GM23338 (cell line): Measurements from ENCODE around the gene ZNF106. TPM values are rescaled to one million over a fixed set of nuclear protein-coding genes. Genes with fewer than 3 reads are reported as not detected.

Experiments
- ATAC-seq: fragments of 200-7000 bp; cut with Tn5 transposase; 3 replicates; pipeline ENCODE4 v1.9.1; 2020
- DNase-seq: peaks from one replicate; pipeline ENCODE4 v3.0.0-alpha.2; 2015; ENCODE audit warnings: low spot score
- H2AFZ ChIP-seq: fragments of 200-600 bp; sonication (generic); 2 replicates; pipeline ENCODE4 v1.8.0; 2016; ENCODE audit warnings: antibody characterized with exemption, mild to moderate bottlenecking, moderate library complexity
- H3F3A ChIP-seq: fragments of 200-600 bp; sonication (generic); replicated peaks from 2 replicates; pipeline ENCODE4 v1.8.0; 2017; ENCODE audit warnings: antibody characterized with exemption, mixed run types, low read depth
- H3K27ac ChIP-seq: fragments of 200-600 bp; sonication (generic); 2 replicates; pipeline ENCODE4 v1.6.1; 2016; ENCODE audit warnings: low read depth
- H3K27me3 ChIP-seq: fragments of 200-600 bp; sonication (generic); 2 replicates; pipeline ENCODE4 v1.8.0; 2016; ENCODE audit warnings: mild to moderate bottlenecking, mixed run types, moderate library complexity; ENCODE audit not compliant: insufficient read depth
- H3K36me3 ChIP-seq: fragments of 200-600 bp; sonication (generic); 2 replicates; pipeline ENCODE4 v1.8.0; 2016; ENCODE audit warnings: mild to moderate bottlenecking; ENCODE audit not compliant: insufficient read depth
- H3K4me1 ChIP-seq: fragments of 200-600 bp; sonication (generic); 2 replicates; pipeline ENCODE4 v1.8.0; 2016; ENCODE audit warnings: mild to moderate bottlenecking, moderate library complexity; ENCODE audit not compliant: insufficient read depth
- H3K4me2 ChIP-seq: fragments of 200-600 bp; sonication (generic); 2 replicates; pipeline ENCODE4 v1.7.1; 2017; ENCODE audit warnings: mixed run types
- H3K4me3 ChIP-seq: fragments of 200-600 bp; sonication (generic); 2 replicates; pipeline ENCODE4 v1.6.1; 2016; ENCODE audit warnings: mixed run types
- H3K79me2 ChIP-seq: fragments of 200-600 bp; sonication (generic); replicated peaks from 2 replicates; pipeline ENCODE4 v1.8.0; 2017; ENCODE audit warnings: mild to moderate bottlenecking; ENCODE audit not compliant: insufficient read depth
- H3K9me2 ChIP-seq: fragments of 200-600 bp; sonication (generic); 2 replicates; pipeline ENCODE4 v1.8.0; 2017; ENCODE audit not compliant: insufficient read depth
- H4K20me1 ChIP-seq: fragments of 200-600 bp; sonication (generic); replicated peaks from 2 replicates; pipeline ENCODE4 v1.8.0; 2017; ENCODE audit warnings: mild to moderate bottlenecking; ENCODE audit not compliant: insufficient read depth
- H3K27ac Mint-ChIP-seq: 2 replicates; pipeline ENCODE4 v1.8.0; 2020; ENCODE audit warnings: inconsistent platforms, mild to moderate bottlenecking, moderate library complexity, mixed read lengths
- H3K27me3 Mint-ChIP-seq: 3 replicates; pipeline ENCODE4 v1.8.0; 2022; ENCODE audit warnings: low read depth, mild to moderate bottlenecking, moderate library complexity, mixed read lengths, inconsistent platforms; ENCODE audit not compliant: insufficient read depth, poor library complexity
- H3K36me3 Mint-ChIP-seq: 3 replicates; pipeline ENCODE4 v1.8.0; 2021; ENCODE audit warnings: low read depth, mild to moderate bottlenecking, inconsistent platforms, moderate library complexity, mixed read lengths
- H3K4me1 Mint-ChIP-seq: 3 replicates; pipeline ENCODE4 v1.8.0; 2020; ENCODE audit warnings: mild to moderate bottlenecking, inconsistent platforms, mixed read lengths
- H3K4me3 Mint-ChIP-seq: 3 replicates; pipeline ENCODE4 v1.8.0; 2021; ENCODE audit warnings: moderate library complexity, mild to moderate bottlenecking, inconsistent platforms, mixed read lengths
- H3K9me3 Mint-ChIP-seq: 3 replicates; pipeline ENCODE4 v1.8.0; 2020; ENCODE audit warnings: moderate library complexity, mild to moderate bottlenecking, inconsistent platforms, mixed read lengths
- CTCF ChIP-seq, 2 experiments: fragments of 200-600 bp in 1 of 2; sonication (generic) in 1 of 2; conservative IDR thresholded peaks; 2 replicates each; pipeline versions ENCODE4 v1.5.1 to v1.6.1; 2016 to 2017; ENCODE audit warnings: antibody characterized with exemption in 2 of 2, low read depth in 2 of 2, mild to moderate bottlenecking in 2 of 2, moderate library complexity in 1 of 2
- ETS1 ChIP-seq: IDR thresholded peaks from 2 replicates; pipeline ENCODE4 v1.6.1; 2016; ENCODE audit warnings: antibody characterized with exemption
- EZH2 ChIP-seq: fragments of 200-600 bp; sonication (generic); IDR thresholded peaks from one replicate; pipeline ENCODE4 v1.8.0; 2017; ENCODE audit warnings: antibody characterized with exemption, mild to moderate bottlenecking, low read depth; ENCODE audit not compliant: unreplicated experiment
- EZH2phosphoT487 ChIP-seq: fragments of 200-600 bp; sonication (generic); IDR thresholded peaks from one replicate; pipeline ENCODE4 v1.8.1; 2018; ENCODE audit warnings: antibody characterized with exemption; ENCODE audit not compliant: unreplicated experiment
- JUNB ChIP-seq: IDR thresholded peaks from one replicate; pipeline ENCODE4 v1.6.1; 2016; ENCODE audit warnings: antibody characterized with exemption; ENCODE audit not compliant: unreplicated experiment
- NANOG ChIP-seq: IDR thresholded peaks from 2 replicates; pipeline ENCODE4 v1.6.1; 2016; ENCODE audit warnings: antibody characterized with exemption, borderline replicate concordance
- STAT1 ChIP-seq: IDR thresholded peaks from one replicate; pipeline ENCODE4 v1.6.1; 2016; ENCODE audit warnings: antibody characterized with exemption; ENCODE audit not compliant: unreplicated experiment
- ZNF462 ChIP-seq: fragments of 250-450 bp; sonication (Bioruptor Pico); IDR thresholded peaks from 2 replicates; pipeline ENCODE4 v1.5.0; 2020; ENCODE audit warnings: mild to moderate bottlenecking, moderate library complexity
- polyA plus RNA-seq: library from polyadenylated mRNA; unstranded; fragments of >200 nt; fragmentation: Nextera tagmentation; extraction: Ambion mirVana; gene quantifications from 2 replicates; pipeline ENCODE4 v1.2.1, GENCODE V29; 2016
- total RNA-seq: library from RNA; depleted of rRNA; stranded (reverse); fragments of >200 nt; shearing (Covaris generic); gene quantifications from 2 replicates; pipeline ENCODE4 v1.2.3, GENCODE V29; 2014

ZNF106 gene
- total and polyA plus RNA-seq, 2 experiments from 2014 or later, result 48.0 to 53.7 TPM

- TF ChIP-seq ZNF462 (CRISPR knock-in tag), result no peak
These were observed 34.4 kb downstream of the ZNF106 start (continued) for GRCh38 chr15:42456531-42456930.

- Histone ChIP-seq H3K9me2 (no peaks in the 10 kb centered on the region), H3K36me3 (0 out of 2 replicates have a peak, but pooled peaks cover 3% of the 10 kb centered on the region), H3K4me1 (peaks cover 16% of the 10 kb centered on the region), H3K27me3 (no peaks in the 10 kb centered on the region), H3K4me3 (no peak overlapping the region), H3K4me2 (no peak overlapping the region), H3K27ac (no peak overlapping the region), H4K20me1 (no peaks in the 10 kb centered on the region), H3K79me2 (no peaks in the 10 kb centered on the region; the same call in 1 of the 2 replicates), H3F3A (no peaks in the 10 kb centered on the region), H2AFZ (no peak overlapping the region)
- Mint-ChIP-seq H3K9me3 (no peaks in the 10 kb centered on the region), H3K27me3 (peaks cover 1% of the 10 kb centered on the region), H3K36me3 (peaks cover 27% of the 10 kb centered on the region), H3K4me1 (peaks cover 16% of the 10 kb centered on the region), H3K27ac (no peak overlapping the region), H3K4me3 (no peak overlapping the region)
- no peak for ATAC-seq
- DNase-seq, result no peak
- TF ChIP-seq NANOG (no peak), EZH2phosphoT487 (no peak), JUNB (no peak), STAT1 (no peak), ETS1 (no peak), EZH2 (no peak), CTCF (conservative IDR thresholded peaks at IDR 0.05; ENCODE audit: low read depth in 2 of 2) (no peak)
These were observed 37.1 kb downstream of the ZNF106 start for GRCh38 chr15:42453826-42454225.
